ENCODE results near the gene OOSP4A. TPM values are rescaled to one million over a fixed set of nuclear protein-coding genes. Genes with fewer than 3 reads are reported as not detected.

The OOSP4A gene
- polyA plus RNA-seq, 1 of the 3 experiments (the other 2 are of a cell fraction): not detected

- Histone ChIP-seq H3K27me3 (ENCODE audit: insufficient read depth) (no peaks in the 10 kb centered on the region), H3K4me3 (ENCODE audit: low read depth in 2 of 2, low read length in 1 of 2) (no peak overlapping the region), H3K9ac (no peak overlapping the region), H4K20me1 (ENCODE audit: insufficient read depth) (no peaks in the 10 kb centered on the region), H3K9me3 (no peaks in the 10 kb centered on the region), H3K4me2 (no peak overlapping the region), H3K4me1 (ENCODE audit: control insufficient read depth in 1 of 2, insufficient read depth in 2 of 2, low read depth in 1 of 2, low read length in 1 of 2) (no peaks in the 10 kb centered on the region), H3K9me2 (no peaks in the 10 kb centered on the region), H3K79me2 (ENCODE audit: insufficient read depth) (no peaks in the 10 kb centered on the region), H2AFZ (ENCODE audit: low read depth) (no peak overlapping the region), H3K27ac (ENCODE audit: low read depth in 2 of 2, low read length in 1 of 2) (no peak overlapping the region), H3F3A (replicated peaks; ENCODE audit: insufficient read depth) (no peaks in the 10 kb centered on the region), H3K36me3 (replicated peaks in 1 of 2; ENCODE audit: control insufficient read depth in 1 of 2, insufficient read depth in 2 of 2, low read length in 1 of 2) (no peaks in the 10 kb centered on the region)
- POLR2A ChIA-PET: no interaction called here
- TF ChIP-seq RAD21 (IDR thresholded peaks at IDR 0.05; ENCODE audit: low read length) (no peak), TEAD4 (IDR thresholded peaks at IDR 0.05; ENCODE audit: borderline replicate concordance, insufficient read depth) (no peak), CTCF (IDR thresholded peaks at IDR 0.05) (no peak), USF2 (IDR thresholded peaks at IDR 0.05; ENCODE audit: borderline replicate concordance, low read depth, low read length) (no peak), NFIC (IDR thresholded peaks at IDR 0.05; ENCODE audit: borderline replicate concordance) (no peak), ELF1 (IDR thresholded peaks at IDR 0.05) (no peak), EP300 (IDR thresholded peaks at IDR 0.05; ENCODE audit: borderline replicate concordance in 1 of 2, low read depth in 1 of 2, low read length in 1 of 2) (no peak), SIN3A (IDR thresholded peaks at IDR 0.05; ENCODE audit: borderline replicate concordance, low read depth, low read length) (no peak), PBX3 (IDR thresholded peaks at IDR 0.05) (no peak), CHD2 (IDR thresholded peaks at IDR 0.05; ENCODE audit: low read length, partially characterized antibody) (no peak), POLR2AphosphoS5 (IDR thresholded peaks at IDR 0.05; ENCODE audit: low read depth, low read length) (no peak), NRF1 (IDR thresholded peaks at IDR 0.05; ENCODE audit: low read depth, low read length) (no peak), RXRA (IDR thresholded peaks at IDR 0.05; ENCODE audit: borderline replicate concordance, low read depth) (no peak), FOSL2 (IDR thresholded peaks at IDR 0.05; ENCODE audit: borderline replicate concordance, low read depth) (no peak), MAX (IDR thresholded peaks at IDR 0.05; ENCODE audit: low read depth) (no peak), SMC3 (IDR thresholded peaks at IDR 0.05; ENCODE audit: low read depth, low read length) (no peak), MXI1 (IDR thresholded peaks at IDR 0.05; ENCODE audit: low read depth, low read length) (no peak)
- CTCF ChIA-PET: no interaction called here
- 9% methylated on average over 5 of the region's 5 CpGs for WGBS (ENCODE audit: low lambda C conversion rate)
- DNase-seq: no peak
Measured at GRCh38 chr11:59992425-59992824, 28.6 kb downstream of the OOSP4A start.

Measured in SK-N-SH (cell line).